ENCODE measurements around the gene RPL7L1.

The RPL7L1 gene

DNA sequence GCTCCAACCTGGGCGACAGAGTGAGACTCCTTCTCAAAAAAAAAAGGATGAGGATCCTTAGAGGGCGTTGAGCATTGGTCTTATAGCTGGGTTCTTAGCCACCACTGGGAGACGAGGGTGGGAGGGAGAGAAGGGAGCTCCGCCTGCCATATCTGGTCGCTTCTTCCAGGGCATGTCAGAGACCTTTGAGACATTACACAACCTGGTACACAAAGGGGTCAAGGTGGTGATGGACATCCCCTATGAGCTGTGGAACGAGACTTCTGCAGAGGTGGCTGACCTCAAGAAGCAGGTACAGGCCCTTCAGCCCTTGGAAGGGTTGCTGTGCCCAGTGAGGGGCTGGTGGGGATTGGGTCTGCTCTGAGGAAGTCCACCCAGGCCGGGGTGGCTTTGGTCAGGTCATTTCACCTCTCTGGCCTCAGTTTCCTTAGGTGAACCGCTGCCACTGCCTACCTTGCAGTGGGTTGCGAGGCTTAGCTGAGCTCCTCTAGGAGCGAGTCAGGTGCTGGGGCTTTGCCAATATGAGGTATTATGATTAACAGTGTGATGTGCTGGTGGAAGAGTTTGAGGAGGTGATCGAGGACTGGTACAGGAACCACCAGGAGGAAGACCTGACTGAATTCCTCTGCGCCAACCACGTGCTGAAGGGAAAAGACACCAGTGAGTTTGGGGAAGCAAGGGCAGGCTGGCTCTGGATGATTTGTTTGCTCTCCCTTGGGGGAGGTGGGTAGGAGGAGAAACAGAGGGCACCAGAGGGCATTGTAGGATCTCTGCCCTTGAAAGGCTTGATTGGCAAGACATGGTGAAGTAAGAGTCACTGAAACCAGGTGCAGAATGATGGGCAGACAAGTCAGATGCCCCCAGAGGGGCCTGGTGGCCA lies 58.4 kb downstream of the RPL7L1 start:
- Histone ChIP-seq H3K36me3 (ENCODE audit: control insufficient read depth, insufficient read depth, low read length) (peaks cover 37% of the 10 kb centered on the region), H3K9me3 (ENCODE audit: control insufficient read depth, insufficient read depth, low read length) (no peaks in the 10 kb centered on the region), H3K27me3 (ENCODE audit: control insufficient read depth, insufficient read depth, low read length) (no peaks in the 10 kb centered on the region), H3K9ac (ENCODE audit: low read depth, low read length) (no peak overlapping the region), H3K4me3 (ENCODE audit: low read depth, low read length) (no peak overlapping the region), H3K4me1 (ENCODE audit: control insufficient read depth, insufficient read depth, low read length) (peaks cover 4% of the 10 kb centered on the region)

DNA sequence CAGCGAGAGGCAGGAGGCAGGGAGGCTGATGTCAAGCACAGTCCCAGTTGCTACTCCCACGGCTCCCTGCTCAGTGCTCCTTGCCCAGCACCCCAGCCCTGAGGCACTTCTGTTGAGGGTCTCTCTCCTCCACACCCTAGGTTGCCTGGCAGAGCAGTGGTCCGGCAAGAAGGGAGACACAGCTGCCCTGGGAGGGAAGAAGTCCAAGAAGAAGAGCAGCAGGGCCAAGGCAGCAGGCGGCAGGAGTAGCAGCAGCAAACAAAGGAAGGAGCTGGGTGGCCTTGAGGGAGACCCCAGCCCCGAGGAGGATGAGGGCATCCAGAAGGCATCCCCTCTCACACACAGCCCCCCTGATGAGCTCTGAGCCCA lies 59.0 kb downstream of the RPL7L1 start:
- no peaks in the 10 kb centered on the region for H3K27me3 ChIP-seq (ENCODE audit: control insufficient read depth, insufficient read depth, low read length)
- peaks cover 37% of the 10 kb centered on the region for H3K36me3 ChIP-seq (ENCODE audit: control insufficient read depth, insufficient read depth, low read length)
- peaks cover 2% of the 10 kb centered on the region for H3K4me1 ChIP-seq (ENCODE audit: control insufficient read depth, insufficient read depth, low read length)
- no peak overlapping the region for H3K4me3 ChIP-seq (ENCODE audit: low read depth, low read length)
- H3K9ac ChIP-seq (ENCODE audit: low read depth, low read length), result no peak overlapping the region
- no peaks in the 10 kb centered on the region for H3K9me3 ChIP-seq (ENCODE audit: control insufficient read depth, insufficient read depth, low read length)

DNA sequence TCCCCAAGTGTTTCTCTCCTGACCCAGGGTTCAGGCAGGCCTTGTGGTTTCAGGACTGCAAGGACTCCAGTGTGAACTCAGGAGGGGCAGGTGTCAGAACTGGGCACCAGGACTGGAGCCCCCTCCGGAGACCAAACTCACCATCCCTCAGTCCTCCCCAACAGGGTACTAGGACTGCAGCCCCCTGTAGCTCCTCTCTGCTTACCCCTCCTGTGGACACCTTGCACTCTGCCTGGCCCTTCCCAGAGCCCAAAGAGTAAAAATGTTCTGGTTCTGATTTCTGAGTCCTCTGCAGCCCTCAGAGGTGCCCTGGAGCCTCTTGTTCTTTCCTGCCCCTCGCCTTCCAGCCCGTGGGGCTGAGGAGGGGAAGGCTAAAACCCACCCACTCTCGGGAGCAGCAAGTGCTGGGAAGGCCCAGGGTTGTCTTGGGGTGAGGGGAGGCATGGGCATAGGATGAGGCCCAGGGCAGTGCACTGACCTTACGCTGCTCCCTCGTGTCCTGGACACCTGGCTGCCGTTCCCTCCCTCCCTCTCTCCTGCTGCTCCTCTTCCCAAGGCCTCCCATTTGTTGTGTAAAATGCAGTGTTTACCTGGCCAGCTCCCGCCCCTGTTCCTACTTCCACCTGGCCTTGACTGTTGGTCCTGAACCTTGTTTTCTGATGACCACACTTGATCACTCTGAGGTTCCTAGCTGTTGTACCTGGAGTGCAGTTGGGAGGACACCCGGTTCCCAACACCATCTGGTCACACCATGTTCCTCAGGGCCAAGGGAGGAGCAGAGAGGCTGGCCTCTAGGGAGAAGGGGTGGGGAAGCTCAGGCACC lies 59.8 kb downstream of the RPL7L1 start:
- H3K27me3 ChIP-seq (ENCODE audit: control insufficient read depth, insufficient read depth, low read length), result no peaks in the 10 kb centered on the region
- H3K9me3 ChIP-seq (ENCODE audit: control insufficient read depth, insufficient read depth, low read length), result no peaks in the 10 kb centered on the region
- H3K36me3 ChIP-seq (ENCODE audit: control insufficient read depth, insufficient read depth, low read length), result peaks cover 36% of the 10 kb centered on the region
- no peak overlapping the region for H3K9ac ChIP-seq (ENCODE audit: low read depth, low read length)
- H3K4me1 ChIP-seq (ENCODE audit: control insufficient read depth, insufficient read depth, low read length), result peaks cover 2% of the 10 kb centered on the region
- H3K4me3 ChIP-seq (ENCODE audit: low read depth, low read length), result no peak overlapping the region

Data from iPS-15b (cell line).